Activated B cell treated with CpG ODN at 0.5 μM for 24 hours (primary cell): Measurements from ENCODE around the gene EVI5L. TPM values are rescaled to one million over a fixed set of nuclear protein-coding genes. Genes with fewer than 3 reads are reported as not detected.
"Not testable (repeated sequence)": the region's sequence is repeated elsewhere in the genome, so short reads cannot be mapped to it uniquely, and the experiment has no call there.

Experiments used
- ATAC-seq: fragments of 200-7000 bp; cut with Tn5 transposase; one replicate; pipeline ENCODE4 v1.10.0; 2021; ENCODE audit warnings: low read depth, mild to moderate bottlenecking, moderate library complexity
- CTCF ChIA-PET: fragments of 350-600 bp; sonication (Branson Sonifier 250); formaldehyde crosslinking; loops from one replicate; lab custom pipeline; 2021; ENCODE audit warnings: antibody characterized with exemption; lab: Charles Lee
- POLR2A ChIA-PET: fragments of 350-600 bp; sonication (Branson Sonifier 250); formaldehyde crosslinking; loops from one replicate; lab custom pipeline; 2021; ENCODE audit warnings: antibody characterized with exemption; lab: Charles Lee
- DNase-seq: peaks from one replicate; pipeline ENCODE4 v3.0.0; 2022
- H3K27ac Mint-ChIP-seq: one replicate; pipeline ENCODE4 v1.8.0; 2020; ENCODE audit warnings: mixed read lengths
- H3K27me3 Mint-ChIP-seq: one replicate; pipeline ENCODE4 v1.8.0; 2021; ENCODE audit warnings: mixed read lengths
- H3K36me3 Mint-ChIP-seq: one replicate; pipeline ENCODE4 v1.8.0; 2021; ENCODE audit warnings: low read depth, mixed read lengths
- H3K4me1 Mint-ChIP-seq: one replicate; pipeline ENCODE4 v1.8.0; 2021; ENCODE audit warnings: mixed read lengths
- H3K4me3 Mint-ChIP-seq: one replicate; pipeline ENCODE4 v1.8.0; 2020; ENCODE audit warnings: mild to moderate bottlenecking, mixed read lengths
- H3K9me3 Mint-ChIP-seq: one replicate; pipeline ENCODE4 v1.8.0; 2020; ENCODE audit warnings: mixed read lengths
- CTCF ChIP-seq: fragments of 200-600 bp; IDR thresholded peaks from one replicate; pipeline ENCODE4 v1.8.0; 2022; ENCODE audit warnings: antibody characterized with exemption, mild to moderate bottlenecking
- intact Hi-C: fragments of 100-400 bp; cut with micrococcal nuclease; formaldehyde crosslinking; loops from one replicate; pipeline ENCODE4 v1.15.1; 2024
- total RNA-seq: library from RNA; stranded (reverse); gene quantifications from 2 replicates; pipeline ENCODE4 v1.2.3, GENCODE V29; 2022

The EVI5L gene
- total RNA-seq, 1 donor from 2014 or later: 12.8 TPM

DNA sequence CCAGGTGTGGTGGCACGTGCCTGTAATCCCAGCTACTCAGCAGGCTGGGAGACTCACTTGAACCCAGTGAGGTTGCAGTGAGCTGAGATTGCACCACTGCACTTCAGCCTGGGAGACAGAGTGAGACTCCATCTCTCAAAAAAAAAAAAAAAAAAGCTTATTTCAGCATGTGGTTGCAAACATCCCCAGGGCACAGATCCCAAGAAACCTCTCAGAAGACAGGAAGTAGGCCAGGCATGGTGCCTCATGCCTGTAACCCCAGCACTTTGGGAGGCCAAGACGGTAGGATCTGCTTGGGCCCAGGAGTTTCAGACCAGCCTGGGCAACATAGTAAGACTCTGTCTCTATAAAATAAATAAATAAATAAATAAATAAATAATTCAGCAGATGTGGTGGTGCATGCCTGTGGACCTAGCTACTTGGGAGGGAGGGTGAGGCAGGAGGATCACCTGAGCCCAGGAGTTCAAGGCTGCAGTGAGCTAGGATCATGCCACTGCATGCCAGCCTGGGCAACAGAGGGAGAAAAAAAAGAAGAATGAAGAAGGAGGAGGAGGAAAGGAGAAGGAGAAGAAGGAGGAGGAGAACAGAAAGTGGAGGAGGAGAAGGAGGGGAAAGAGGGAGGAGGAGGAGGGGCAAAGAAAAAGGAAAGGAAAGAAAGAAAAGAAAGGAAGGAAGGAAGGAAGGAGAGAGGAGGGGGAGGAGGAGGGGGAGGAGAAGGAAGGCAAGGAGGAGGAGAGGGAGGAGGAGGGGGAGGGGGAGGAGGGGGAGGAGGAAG, 54.0 kb downstream of the EVI5L start:
- H3K9me3 Mint-ChIP-seq: no peaks in the 10 kb centered on the region
- ChIA-PET CTCF (no interaction called here), POLR2A (no interaction called here)
- H3K27ac Mint-ChIP-seq: no peak overlapping the region
- H3K27me3 Mint-ChIP-seq: peaks cover 6% of the 10 kb centered on the region
- H3K36me3 Mint-ChIP-seq: no peaks in the 10 kb centered on the region
- no peak for TF ChIP-seq CTCF
- intact Hi-C loops: no loop called here
- no peak overlapping the region for H3K4me3 Mint-ChIP-seq
- no peak for ATAC-seq
- no peaks in the 10 kb centered on the region for H3K4me1 Mint-ChIP-seq
- no peak for DNase-seq

GRCh38 chr19:7885818-7886217, 55.8 kb downstream of the EVI5L start:
- no peaks in the 10 kb centered on the region for H3K4me1 Mint-ChIP-seq
- POLR2A ChIA-PET: interaction anchor here (1.4 kb wide), 1 partner anchor 17 kb away, joined by 3 read pairs; no protein-coding TSS in a partner anchor
- intact Hi-C loops: no loop called here
- no peak overlapping the region for H3K27ac Mint-ChIP-seq
- CTCF ChIA-PET: no interaction called here
- no peak for ATAC-seq
- no peak for DNase-seq
- H3K4me3 Mint-ChIP-seq: no peak overlapping the region
- H3K27me3 Mint-ChIP-seq: peaks cover 11% of the 10 kb centered on the region
- no peak for TF ChIP-seq CTCF
- H3K9me3 Mint-ChIP-seq: no peaks in the 10 kb centered on the region
- H3K36me3 Mint-ChIP-seq: no peaks in the 10 kb centered on the region

- DNase-seq (no peak), ATAC-seq (no peak)
- no peak for TF ChIP-seq CTCF
- POLR2A ChIA-PET: no interaction called here
- H3K27ac Mint-ChIP-seq: no peak overlapping the region
- no peaks in the 10 kb centered on the region for H3K36me3 Mint-ChIP-seq
- CTCF ChIA-PET: no interaction called here
- peaks cover 16% of the 10 kb centered on the region for H3K27me3 Mint-ChIP-seq
- no peak overlapping the region for H3K4me3 Mint-ChIP-seq
- intact Hi-C loops: no loop called here
- no peaks in the 10 kb centered on the region for H3K4me1 Mint-ChIP-seq
- no peaks in the 10 kb centered on the region for H3K9me3 Mint-ChIP-seq
Measured at GRCh38 chr19:7887408-7888144, 57.6 kb downstream of the EVI5L start.

- Mint-ChIP-seq H3K4me3 (no peak within 1 kb of the TSS), H3K27ac (no peak within 1 kb of the TSS), H3K27me3 (peaks cover 16% of the 10 kb centered on the region), H3K9me3 (no peaks in the 10 kb centered on the region), H3K4me1 (no peaks in the 10 kb centered on the region), H3K36me3 (no peaks in the 10 kb centered on the region)
- CTCF ChIA-PET: no interaction called here
- no peak for TF ChIP-seq CTCF
- no peak for DNase-seq
- POLR2A ChIA-PET: no interaction called here
- intact Hi-C loops: no loop called here
- ATAC-seq: peak; percentile 71
Measured at GRCh38 chr19:7888145-7888825, 58.3 kb downstream of the EVI5L start, which contains the start of gene LRRC8E. LRRC8E (plus strand) TSS chr19:7888510; CDS start chr19:7895604, 7,094 bp downstream.

DNA sequence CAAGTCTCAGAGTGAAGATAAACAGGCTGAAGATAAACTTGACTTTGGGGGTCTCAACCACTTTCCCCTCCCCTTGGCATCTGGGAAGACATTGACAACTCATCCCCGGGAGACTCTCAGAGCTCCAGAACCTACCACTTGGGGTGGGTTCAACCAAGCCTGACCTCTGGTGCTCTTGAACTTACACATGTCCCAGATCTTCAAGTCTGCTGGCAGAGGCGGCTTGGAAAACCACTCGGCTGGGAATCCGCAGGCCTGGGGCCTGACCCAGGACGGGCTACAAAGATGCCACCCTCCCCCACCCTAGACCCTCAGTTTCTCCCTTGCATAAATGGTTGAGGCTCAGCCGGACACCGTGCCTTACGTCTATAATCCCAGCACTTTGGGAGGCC, 58.8 kb downstream of the EVI5L start:
- DNase-seq (no peak), ATAC-seq (no peak)
- CTCF ChIA-PET: no interaction called here
- Mint-ChIP-seq H3K4me3 (no peak overlapping the region), H3K27ac (no peak overlapping the region), H3K4me1 (no peaks in the 10 kb centered on the region), H3K36me3 (no peaks in the 10 kb centered on the region), H3K9me3 (no peaks in the 10 kb centered on the region), H3K27me3 (peaks cover 17% of the 10 kb centered on the region)
- TF ChIP-seq CTCF: no peak
- POLR2A ChIA-PET: no interaction called here
- intact Hi-C loops: no loop called here

GRCh38 chr19:7893362-7894101, 63.5 kb downstream of the EVI5L start:
- H3K4me3 Mint-ChIP-seq, DNase-seq, intact Hi-C loops, POLR2A ChIA-PET, ATAC-seq, H3K4me1 Mint-ChIP-seq, H3K9me3 Mint-ChIP-seq, H3K27ac Mint-ChIP-seq, H3K36me3 Mint-ChIP-seq, CTCF ChIA-PET: not testable (repeated sequence)
- peaks cover 27% of the 10 kb centered on the region for H3K27me3 Mint-ChIP-seq
